Parathyroid adenoma (tissue), 2 donors: ENCODE measurements around the gene AQP2.

Source experiments
- H2AFZ ChIP-seq: fragments of 300-600 bp; sonication (generic); one replicate; pipeline ENCODE4 v1.7.0; 2017; ENCODE audit warnings: antibody characterized with exemption, mild to moderate bottlenecking
- H3K27ac ChIP-seq: fragments of 300-600 bp; sonication (generic); one replicate; pipeline ENCODE4 v1.7.0; 2017
- H3K27me3 ChIP-seq: fragments of 300-600 bp; sonication (generic); one replicate; pipeline ENCODE4 v1.7.0; 2017; ENCODE audit warnings: low read length; ENCODE audit not compliant: control insufficient read depth, insufficient read depth
- H3K36me3 ChIP-seq: fragments of 300-600 bp; sonication (generic); one replicate; pipeline ENCODE4 v1.7.0; 2017; ENCODE audit warnings: low read length; ENCODE audit not compliant: control insufficient read depth, insufficient read depth
- H3K4me1 ChIP-seq: fragments of 300-600 bp; sonication (generic); one replicate; pipeline ENCODE4 v1.7.0; 2017; ENCODE audit warnings: control low read depth
- H3K4me2 ChIP-seq: fragments of 300-600 bp; sonication (generic); one replicate; pipeline ENCODE4 v1.7.0; 2017; ENCODE audit warnings: low read length
- H3K4me3 ChIP-seq: fragments of 300-600 bp; sonication (generic); one replicate; pipeline ENCODE4 v1.7.0; 2017; ENCODE audit warnings: low read depth, low read length
- H3K79me2 ChIP-seq: fragments of 300-600 bp; sonication (generic); one replicate; pipeline ENCODE4 v1.7.0; 2017; ENCODE audit warnings: control low read depth
- H3K9ac ChIP-seq: fragments of 300-600 bp; sonication (generic); one replicate; pipeline ENCODE4 v1.7.0; 2017; ENCODE audit warnings: mild to moderate bottlenecking
- H3K9me3 ChIP-seq: fragments of 300-600 bp; sonication (generic); one replicate; pipeline ENCODE4 v1.7.0; 2017; ENCODE audit warnings: low read length; ENCODE audit not compliant: control insufficient read depth
- CTCF ChIP-seq: fragments of 300-600 bp; sonication (generic); IDR thresholded peaks from one replicate; pipeline ENCODE4 v1.7.0; 2017; ENCODE audit warnings: antibody characterized with exemption, mild to moderate bottlenecking
- donor health status: primary hyperparathyroidism.

AQP2 gene

GRCh38 chr12:50003595-50003994, 53.1 kb downstream of the AQP2 start:
- Histone ChIP-seq H3K4me3 (no peak overlapping the region), H2AFZ (no peak overlapping the region), H3K79me2 (no peaks in the 10 kb centered on the region), H3K4me2 (no peak overlapping the region), H3K36me3 (no peaks in the 10 kb centered on the region), H3K9ac (no peak overlapping the region), H3K27ac (no peak overlapping the region), H3K9me3 (no peaks in the 10 kb centered on the region), H3K27me3 (no peaks in the 10 kb centered on the region), H3K4me1 (no peaks in the 10 kb centered on the region)
- no peak for TF ChIP-seq CTCF

DNA sequence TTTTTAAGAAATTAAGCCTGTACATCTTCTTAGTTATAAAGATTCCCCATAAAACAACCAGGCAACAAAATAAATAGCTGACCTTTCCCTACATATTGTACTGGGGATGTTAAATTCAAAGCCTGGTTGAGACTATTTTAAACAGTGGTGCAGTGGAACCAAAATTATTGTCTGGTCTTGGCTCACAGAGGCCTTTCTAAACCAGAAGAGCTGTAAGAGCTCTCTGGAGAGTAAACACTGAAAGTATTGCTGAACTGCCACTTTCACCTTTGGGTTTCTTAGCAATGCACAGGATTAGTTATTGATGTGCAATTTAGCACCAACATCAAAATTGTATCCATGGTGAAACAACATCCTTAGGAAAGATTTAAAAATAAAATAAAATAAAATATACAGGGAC, 54.2 kb downstream of the AQP2 start:
- Histone ChIP-seq H3K9me3 (no peaks in the 10 kb centered on the region), H3K4me2 (no peak overlapping the region), H3K27ac (no peak overlapping the region), H3K79me2 (no peaks in the 10 kb centered on the region), H3K9ac (no peak overlapping the region), H3K36me3 (no peaks in the 10 kb centered on the region), H2AFZ (no peak overlapping the region), H3K4me3 (no peak overlapping the region), H3K4me1 (no peaks in the 10 kb centered on the region), H3K27me3 (no peaks in the 10 kb centered on the region)
- no peak for TF ChIP-seq CTCF

- no peaks in the 10 kb centered on the region for H3K9me3 ChIP-seq
- no peak for TF ChIP-seq CTCF
- H3K36me3 ChIP-seq, result no peaks in the 10 kb centered on the region
- H3K4me1 ChIP-seq, result no peaks in the 10 kb centered on the region
- H2AFZ ChIP-seq, result no peak overlapping the region
- no peak overlapping the region for H3K4me2 ChIP-seq
- H3K4me3 ChIP-seq, result no peak overlapping the region
- no peaks in the 10 kb centered on the region for H3K27me3 ChIP-seq
- no peak overlapping the region for H3K27ac ChIP-seq
- no peaks in the 10 kb centered on the region for H3K79me2 ChIP-seq
- no peak overlapping the region for H3K9ac ChIP-seq
These were observed 54.6 kb downstream of the AQP2 start for GRCh38 chr12:50005175-50005574.

- Histone ChIP-seq H3K27ac (no peak overlapping the region), H3K9ac (no peak overlapping the region), H3K4me3 (no peak overlapping the region)
These were observed 55.7 kb downstream of the AQP2 start for GRCh38 chr12:50006280-50006679.

More at GRCh38 chr12:50006280-50006679, 55.7 kb downstream of the AQP2 start:
- no peak for TF ChIP-seq CTCF
- no peaks in the 10 kb centered on the region for H3K79me2 ChIP-seq
- H3K4me2 ChIP-seq, result no peak overlapping the region
- H2AFZ ChIP-seq, result no peak overlapping the region
- no peaks in the 10 kb centered on the region for H3K9me3 ChIP-seq
- no peaks in the 10 kb centered on the region for H3K36me3 ChIP-seq
- H3K4me1 ChIP-seq, result no peaks in the 10 kb centered on the region
- H3K27me3 ChIP-seq, result no peaks in the 10 kb centered on the region
